IMR-90 (cell line): ENCODE measurements around the gene LDLRAD4.

Source experiments
- BHLHE40 ChIP-seq: fragments of 150-350 bp; IDR thresholded peaks from 2 replicates; pipeline ENCODE4 v1.6.1; 2016; ENCODE audit warnings: mild to moderate bottlenecking, low read depth, low read length
- MAZ ChIP-seq: IDR thresholded peaks from 2 replicates; pipeline ENCODE4 v1.6.1; 2012; ENCODE audit warnings: low read depth, mild to moderate bottlenecking, low read length, improper control_type of control experiment, moderate library complexity, borderline replicate concordance
- MXI1 ChIP-seq: IDR thresholded peaks from 2 replicates; pipeline ENCODE4 v1.6.1; 2012; ENCODE audit warnings: low read depth, mild to moderate bottlenecking, low read length, moderate library complexity, borderline replicate concordance
- NFE2L2 ChIP-seq: fragments of 150-350 bp; IDR thresholded peaks from 2 replicates; pipeline ENCODE4 v1.6.1; 2016; ENCODE audit warnings: low read depth, mild to moderate bottlenecking, low read length
- POLR2A ChIP-seq: IDR thresholded peaks from 2 replicates; pipeline ENCODE4 v1.6.1; 2012; ENCODE audit warnings: mild to moderate bottlenecking, low read depth, low read length
- RAD21 ChIP-seq: IDR thresholded peaks from 2 replicates; pipeline ENCODE4 v1.6.1; 2012; ENCODE audit warnings: low read length, improper control_type of control experiment
- RFX5 ChIP-seq: IDR thresholded peaks from 2 replicates; pipeline ENCODE4 v1.8.0; 2012; ENCODE audit warnings: low read depth, mild to moderate bottlenecking, low read length, moderate library complexity
- TF ChIP-seq, protein P1 (sequence below): conservative IDR thresholded peaks from 2 replicates; pipeline ENCODE4 v1.5.1; 2012; ENCODE audit warnings: mild to moderate bottlenecking, low read depth, low read length, improper control_type of control experiment
- TF ChIP-seq, protein P2 (sequence below): fragments of 150-350 bp; IDR thresholded peaks from 2 replicates; pipeline ENCODE4 v1.6.1; 2016; ENCODE audit warnings: low read depth, mild to moderate bottlenecking, low read length, moderate library complexity, borderline replicate concordance

DNA sequence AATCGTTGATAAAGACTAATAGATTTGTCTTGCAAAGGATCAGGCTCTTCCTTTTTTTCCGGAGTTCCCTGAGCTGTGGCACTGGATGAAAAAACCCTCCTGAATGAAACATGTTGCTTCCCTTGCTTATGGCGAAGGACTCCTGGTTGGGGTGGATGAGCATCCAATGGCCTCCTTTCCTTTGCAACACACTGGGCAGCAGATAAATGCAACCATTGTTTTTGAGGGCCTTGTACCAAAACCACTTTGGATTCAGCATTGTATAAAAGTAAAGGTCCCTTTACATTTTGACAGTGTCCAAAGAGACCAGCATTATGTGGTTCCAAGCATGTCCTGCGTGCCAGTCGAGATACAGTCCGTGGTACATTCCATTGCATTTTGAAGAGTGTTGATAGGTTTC is 463.1 kb downstream of the LDLRAD4 start:
- TF ChIP-seq POLR2A = no peak
- TF ChIP-seq, protein P1, sequence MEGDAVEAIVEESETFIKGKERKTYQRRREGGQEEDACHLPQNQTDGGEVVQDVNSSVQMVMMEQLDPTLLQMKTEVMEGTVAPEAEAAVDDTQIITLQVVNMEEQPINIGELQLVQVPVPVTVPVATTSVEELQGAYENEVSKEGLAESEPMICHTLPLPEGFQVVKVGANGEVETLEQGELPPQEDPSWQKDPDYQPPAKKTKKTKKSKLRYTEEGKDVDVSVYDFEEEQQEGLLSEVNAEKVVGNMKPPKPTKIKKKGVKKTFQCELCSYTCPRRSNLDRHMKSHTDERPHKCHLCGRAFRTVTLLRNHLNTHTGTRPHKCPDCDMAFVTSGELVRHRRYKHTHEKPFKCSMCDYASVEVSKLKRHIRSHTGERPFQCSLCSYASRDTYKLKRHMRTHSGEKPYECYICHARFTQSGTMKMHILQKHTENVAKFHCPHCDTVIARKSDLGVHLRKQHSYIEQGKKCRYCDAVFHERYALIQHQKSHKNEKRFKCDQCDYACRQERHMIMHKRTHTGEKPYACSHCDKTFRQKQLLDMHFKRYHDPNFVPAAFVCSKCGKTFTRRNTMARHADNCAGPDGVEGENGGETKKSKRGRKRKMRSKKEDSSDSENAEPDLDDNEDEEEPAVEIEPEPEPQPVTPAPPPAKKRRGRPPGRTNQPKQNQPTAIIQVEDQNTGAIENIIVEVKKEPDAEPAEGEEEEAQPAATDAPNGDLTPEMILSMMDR = no peak
- TF ChIP-seq BHLHE40 = no peak
- TF ChIP-seq MAZ = no peak
- TF ChIP-seq RFX5 = no peak
- TF ChIP-seq, protein P2, sequence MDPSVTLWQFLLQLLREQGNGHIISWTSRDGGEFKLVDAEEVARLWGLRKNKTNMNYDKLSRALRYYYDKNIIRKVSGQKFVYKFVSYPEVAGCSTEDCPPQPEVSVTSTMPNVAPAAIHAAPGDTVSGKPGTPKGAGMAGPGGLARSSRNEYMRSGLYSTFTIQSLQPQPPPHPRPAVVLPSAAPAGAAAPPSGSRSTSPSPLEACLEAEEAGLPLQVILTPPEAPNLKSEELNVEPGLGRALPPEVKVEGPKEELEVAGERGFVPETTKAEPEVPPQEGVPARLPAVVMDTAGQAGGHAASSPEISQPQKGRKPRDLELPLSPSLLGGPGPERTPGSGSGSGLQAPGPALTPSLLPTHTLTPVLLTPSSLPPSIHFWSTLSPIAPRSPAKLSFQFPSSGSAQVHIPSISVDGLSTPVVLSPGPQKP = no peak
- TF ChIP-seq MXI1 = no peak
- TF ChIP-seq NFE2L2 = no peak
- TF ChIP-seq RAD21 = no peak
